K562 (cell line): ENCODE data around the gene FTSJ3. TPM values are rescaled to one million over a fixed set of nuclear protein-coding genes. Genes with fewer than 3 reads are reported as not detected.

Source experiments
- KDM5B ChIP-seq: fragments of 200-600 bp; sonication (generic); IDR thresholded peaks from 2 replicates; pipeline ENCODE4 v1.6.1; 2012; ENCODE audit warnings: low read depth, mild to moderate bottlenecking, moderate library complexity, low read length, control low read depth, inconsistent platforms; ENCODE audit not compliant: insufficient replicate concordance
- MECOM ChIP-seq: fragments of 250-450 bp; sonication (Bioruptor Pico); IDR thresholded peaks from 2 replicates; pipeline ENCODE4 v1.8.0; 2022; ENCODE audit warnings: inconsistent platforms
- MGA ChIP-seq: fragments of 450-650 bp; IDR thresholded peaks from 2 replicates; pipeline ENCODE4 v1.6.1; 2016; ENCODE audit warnings: mild to moderate bottlenecking, moderate library complexity
- NFIX ChIP-seq: fragments of 250-450 bp; sonication (Bioruptor Pico); IDR thresholded peaks from 2 replicates; pipeline ENCODE4 v1.4.0; 2020; ENCODE audit warnings: low read depth, mild to moderate bottlenecking, moderate library complexity
- RAD21 ChIP-seq, 2 experiments: fragments of 250-450 bp in 1 of 2; fragments of 450-650 bp in 1 of 2; sonication (Bioruptor Pico) in 1 of 2; formaldehyde crosslinking in 1 of 2; IDR thresholded peaks in 1 of 2; conservative IDR thresholded peaks in 1 of 2; 2 replicates each; pipeline versions ENCODE4 v1.4.0 to v1.8.0; 2020 to 2022; ENCODE audit warnings: mild to moderate bottlenecking in 2 of 2, moderate library complexity in 1 of 2
- YBX1 ChIP-seq: fragments of 450-650 bp; IDR thresholded peaks from 2 replicates; pipeline ENCODE4 v1.7.1; 2016; ENCODE audit warnings: mild to moderate bottlenecking
- ZNF316 ChIP-seq: fragments of 450-650 bp; IDR thresholded peaks from 2 replicates; pipeline ENCODE4 v1.6.1; 2016
- ZNF592 ChIP-seq: fragments of 450-650 bp; IDR thresholded peaks from 2 replicates; pipeline ENCODE4 v1.6.1; 2017; ENCODE audit warnings: antibody characterized with exemption, mild to moderate bottlenecking
- polyA plus RNA-seq, 8 experiments: library from polyadenylated mRNA; depleted of rRNA in 4 of 8; stranded (reverse) in 5 of 8; unstranded in 3 of 8; fragments of >200 nt; fragmentation: Nextera tagmentation in 2 of 8; fragmentation: Illumina TruSeq in 1 of 8; extraction: Ambion mirVana in 2 of 8; extraction: Trizol in 1 of 8; gene quantifications; 2 replicates each; pipeline versions ENCODE4 v1.2.1 to v1.2.3, GENCODE V29; 2011 to 2014; ENCODE audit warnings: inconsistent platforms in 1 of 8, missing spikeins in 1 of 8
- total RNA-seq, 7 experiments: library from RNA; depleted of rRNA in 6 of 7; stranded (reverse); fragments of >200 nt in 6 of 7; fragmentation: Illumina TruSeq in 2 of 7; extraction: Trizol in 2 of 7; gene quantifications; 2 replicates each; pipeline versions ENCODE4 v1.2.1 to v1.2.3, GENCODE V29; 2011 to 2021; ENCODE audit warnings: low replicate concordance in 1 of 7

FTSJ3 gene
- total and polyA plus RNA-seq, 9 of the 15 experiments (the other 6 are each of a cell fraction or from before 2014, with no cell fraction given) = 18.0 to 65.6 (median 52.4) TPM

- TF ChIP-seq ZNF592 (peak; percentile 97), MECOM (CRISPR knock-in tag) (peak; percentile 76), ZNF316 (no peak), YBX1 (no peak), MGA (peak; percentile 100), KDM5B (no peak), NFIX (no peak), RAD21 (CRISPR knock-in tag; conservative IDR thresholded peaks at IDR 0.05 in 1 of 2, IDR thresholded peaks at IDR 0.05 in 1 of 2) (0 out of 4 replicates have a peak, but pooled peaks of 1 of the 2 experiments have one; percentile 11)
Measured at GRCh38 chr17:63848834-63849689, 21.6 kb upstream of the FTSJ3 start (continued).
